Inferior parietal cortex (tissue), 1 donor: ENCODE measurements around the gene ZBTB47.

Source experiments
- DNase-seq: peaks from one replicate; pipeline ENCODE4 v3.0.0-alpha.2; 2016; ENCODE audit errors: extremely low spot score

Gene ZBTB47

GRCh38 chr3:42712688-42713372 is 59.3 kb downstream of the ZBTB47 start:
- no peak for DNase-seq

GRCh38 chr3:42713747-42714146 is 60.2 kb downstream of the ZBTB47 start:
- DNase-seq: no peak

GRCh38 chr3:42714171-42714852 is 60.8 kb downstream of the ZBTB47 start:
- DNase-seq: no peak
